NCI-H2227 treated with DMSO at 0.1 percent for 48 hours (cell line): Measurements from ENCODE around the gene RASL10B.

Experiments
- DNase-seq: peaks from one replicate; lab custom pipeline; 2025; lab: John Stamatoyannopoulos, UW

The RASL10B gene

DNA sequence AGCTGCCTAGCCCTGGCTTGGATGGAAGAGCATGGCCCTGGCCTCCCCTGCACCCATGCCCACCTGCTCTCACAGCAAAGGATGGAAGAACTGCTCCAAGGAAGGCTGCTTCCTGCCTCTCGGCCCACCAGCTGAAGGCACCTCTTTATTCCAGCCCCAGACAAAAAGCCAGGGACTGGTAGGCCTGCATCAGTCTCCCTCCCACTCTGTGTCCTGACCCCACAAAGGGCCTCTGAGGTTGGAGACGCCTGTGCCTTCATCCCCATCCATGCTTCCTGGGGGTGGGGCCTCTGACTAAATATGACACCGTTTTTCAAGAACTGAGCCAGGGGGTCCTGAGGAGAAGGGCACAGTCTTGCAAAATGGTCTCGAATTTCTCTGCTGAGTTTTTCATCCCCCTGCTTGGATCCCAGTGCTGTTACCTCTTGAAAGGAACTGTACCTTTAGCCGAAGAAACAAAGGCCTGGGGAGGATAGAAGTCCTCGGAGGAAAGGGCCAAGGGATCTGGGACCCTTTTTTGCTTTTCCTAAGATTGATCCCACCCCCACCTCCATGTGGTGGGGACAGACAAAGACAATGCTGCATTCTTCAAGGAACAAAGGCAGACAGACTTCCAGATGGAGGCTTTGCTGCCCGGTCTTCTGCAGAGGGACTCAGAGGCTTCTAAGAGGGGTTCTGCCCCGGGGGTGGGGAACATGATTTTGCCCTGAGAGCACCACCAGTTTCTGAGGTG, 34.5 kb downstream of the RASL10B start:
- no peak for DNase-seq

DNA sequence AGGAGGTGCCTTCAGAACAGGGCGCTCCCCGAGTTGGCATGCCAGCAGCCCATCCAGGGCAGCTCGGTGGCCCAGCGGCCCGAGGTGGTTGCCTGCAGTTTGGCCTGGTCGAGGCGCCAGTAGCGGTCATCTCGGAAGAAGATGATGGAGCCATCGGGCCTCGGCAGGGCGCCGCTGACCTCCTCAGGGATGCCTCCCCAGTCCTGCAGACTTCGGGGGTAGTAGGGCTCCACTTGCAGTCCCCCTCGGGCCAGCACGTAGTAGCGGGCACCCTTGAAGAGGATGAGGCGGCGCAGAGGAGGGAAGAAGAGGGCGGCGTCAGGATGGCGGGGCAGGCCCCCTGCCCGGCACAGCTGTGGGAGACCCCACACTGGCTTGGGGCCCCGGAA, 35.0 kb downstream of the RASL10B start:
- no peak for DNase-seq

DNA sequence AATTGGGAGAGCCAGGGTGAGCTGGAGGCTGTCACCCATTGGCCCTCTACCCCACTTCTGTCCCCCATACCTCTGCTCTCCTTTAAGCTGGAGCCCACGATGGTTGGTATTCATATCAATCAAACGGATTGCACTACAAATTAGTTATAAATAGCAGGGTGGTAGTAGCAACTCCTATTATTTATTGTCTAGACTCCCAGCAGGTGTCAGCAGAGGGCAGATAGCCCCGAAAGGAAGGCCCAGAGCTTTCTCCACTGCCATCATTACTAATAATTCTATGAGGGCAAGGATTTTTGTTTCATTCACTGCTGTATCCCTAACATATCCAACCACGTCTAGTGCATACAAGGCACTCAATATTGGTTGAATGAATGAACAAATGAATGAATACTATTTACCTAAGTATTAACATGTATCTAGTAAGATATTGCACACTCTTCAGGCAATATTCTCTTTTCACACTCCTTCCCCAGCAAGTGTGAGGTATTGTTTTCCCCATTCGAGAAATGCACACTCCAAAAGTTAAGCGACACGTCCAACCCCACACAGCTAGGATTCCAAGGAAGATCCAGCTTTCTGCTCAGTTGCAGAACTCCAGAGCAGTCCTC, 35.6 kb downstream of the RASL10B start:
- no peak for DNase-seq

DNA sequence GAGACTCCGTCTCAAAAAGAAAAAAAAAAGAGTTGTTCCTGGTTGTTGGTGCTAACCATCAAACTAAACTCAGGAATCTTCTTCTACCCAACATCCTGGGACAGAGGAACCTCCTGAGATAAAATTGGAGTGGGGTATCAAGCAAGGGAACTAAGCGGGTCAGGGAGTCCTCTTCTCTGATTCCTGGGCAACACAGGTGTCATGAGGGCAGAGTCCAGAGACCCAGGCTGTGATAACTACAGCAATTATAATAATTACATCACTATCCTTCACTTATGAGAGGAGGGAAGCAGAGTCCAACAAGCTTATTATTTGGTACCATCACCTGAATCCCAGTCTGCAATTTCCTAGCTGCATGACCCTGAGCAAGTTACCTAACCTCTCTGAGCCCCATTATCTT, 37.4 kb downstream of the RASL10B start:
- DNase-seq = no peak

DNA sequence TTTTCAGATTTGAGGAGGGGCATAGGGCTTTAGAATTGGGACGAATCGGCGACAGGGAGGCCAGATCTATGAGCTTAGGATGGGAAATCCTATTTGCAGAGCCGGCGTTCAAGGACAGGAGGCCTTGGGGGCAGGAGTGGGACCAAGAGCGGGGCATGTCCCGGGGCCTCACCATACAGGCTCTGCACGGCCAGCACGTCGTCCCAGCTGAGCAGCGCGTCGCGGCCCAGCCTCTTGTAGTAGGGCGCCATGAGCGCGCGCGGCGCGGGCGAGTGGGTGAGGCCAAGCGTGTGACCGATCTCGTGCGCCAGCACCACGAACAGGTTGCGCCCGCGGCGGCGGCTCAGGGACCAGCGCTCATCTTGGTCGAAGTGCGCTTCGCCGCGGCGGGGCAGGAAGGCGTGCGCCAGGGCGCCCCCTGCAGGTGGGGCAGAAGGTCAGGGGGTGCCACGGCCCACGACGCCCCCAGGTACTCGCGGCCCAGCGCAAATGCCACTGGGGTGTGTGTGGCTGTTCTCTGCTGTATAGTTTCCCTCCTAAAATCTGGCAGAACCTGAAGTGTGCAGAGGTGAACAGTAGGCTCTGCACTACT, 38.6 kb downstream of the RASL10B start:
- DNase-seq = no peak

DNA sequence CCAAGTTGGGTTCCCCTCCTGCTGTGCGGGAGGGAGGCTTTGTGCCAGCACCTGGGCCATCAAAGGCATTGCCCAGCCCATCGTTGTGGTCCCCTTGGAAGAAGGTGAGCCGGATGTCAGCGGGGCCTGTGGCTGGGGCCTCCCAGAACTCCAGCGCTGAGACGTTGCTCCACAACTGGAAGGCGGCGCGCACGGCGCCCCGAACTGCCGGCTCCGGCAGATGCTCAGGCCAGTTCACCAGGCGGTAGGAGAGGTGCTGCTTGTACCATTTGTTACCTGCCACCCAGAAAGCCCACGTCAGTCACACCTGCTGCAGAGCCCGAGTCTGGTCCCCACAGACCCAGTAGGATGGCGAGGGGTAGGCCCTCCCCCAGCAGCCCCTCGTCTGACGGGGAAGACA, 41.7 kb downstream of the RASL10B start:
- no peak for DNase-seq

DNA sequence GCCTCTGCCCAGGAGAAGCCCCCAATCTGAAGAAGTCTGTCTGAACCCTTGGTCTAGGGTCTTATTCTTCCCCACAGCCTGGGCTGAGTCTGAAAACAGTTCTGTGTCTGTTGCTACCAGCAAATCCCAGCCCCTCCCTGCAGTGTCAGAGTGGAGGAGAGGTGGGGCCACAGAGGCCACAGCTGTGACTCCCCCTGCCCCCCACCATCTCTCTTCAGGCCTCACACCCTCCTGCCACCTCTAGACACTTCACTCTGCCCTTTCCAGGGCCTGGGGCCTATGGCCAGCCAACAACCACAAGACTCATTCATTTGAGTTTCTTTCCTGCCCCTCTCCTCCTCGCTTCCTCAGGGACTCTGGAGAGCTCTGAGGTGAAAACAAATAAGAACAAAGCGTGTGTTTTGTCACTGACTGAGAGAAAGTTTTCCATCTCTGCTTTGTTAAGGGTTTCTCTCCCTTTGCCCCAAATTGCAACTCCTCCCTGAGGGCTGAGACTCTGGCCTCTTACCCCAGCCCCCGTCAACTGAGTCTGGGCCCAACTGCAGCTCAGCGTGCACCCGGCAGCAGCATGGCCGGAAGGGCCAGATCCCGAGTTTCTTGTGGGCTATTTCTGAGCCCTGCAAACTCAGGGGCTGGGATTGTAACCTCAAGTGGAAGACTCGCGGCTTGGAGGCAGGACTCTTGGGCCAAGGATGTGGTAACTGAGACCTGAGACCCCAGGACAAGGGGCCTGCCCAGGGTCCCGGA, 42.4 kb downstream of the RASL10B start:
- no peak for DNase-seq

DNA sequence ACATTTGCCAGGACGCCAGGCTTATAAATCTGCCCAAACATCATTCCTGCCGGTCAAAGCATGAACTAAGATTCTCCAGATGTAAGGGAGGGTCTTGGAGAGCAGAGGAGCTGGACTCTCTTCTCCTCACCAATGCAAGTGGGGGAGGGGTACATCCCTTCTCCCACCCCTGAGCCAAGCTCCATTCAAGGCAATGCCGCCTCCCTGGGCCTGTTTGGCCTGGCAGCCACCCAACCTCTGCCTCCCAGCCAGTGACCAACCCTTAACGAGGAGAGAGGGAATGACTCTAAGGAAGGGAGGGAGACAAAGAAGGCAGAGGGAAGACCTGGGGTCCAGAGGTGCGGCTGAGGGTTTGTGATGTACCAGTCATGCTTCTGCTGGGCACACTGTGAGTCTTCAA, 43.1 kb downstream of the RASL10B start:
- no peak for DNase-seq

DNA sequence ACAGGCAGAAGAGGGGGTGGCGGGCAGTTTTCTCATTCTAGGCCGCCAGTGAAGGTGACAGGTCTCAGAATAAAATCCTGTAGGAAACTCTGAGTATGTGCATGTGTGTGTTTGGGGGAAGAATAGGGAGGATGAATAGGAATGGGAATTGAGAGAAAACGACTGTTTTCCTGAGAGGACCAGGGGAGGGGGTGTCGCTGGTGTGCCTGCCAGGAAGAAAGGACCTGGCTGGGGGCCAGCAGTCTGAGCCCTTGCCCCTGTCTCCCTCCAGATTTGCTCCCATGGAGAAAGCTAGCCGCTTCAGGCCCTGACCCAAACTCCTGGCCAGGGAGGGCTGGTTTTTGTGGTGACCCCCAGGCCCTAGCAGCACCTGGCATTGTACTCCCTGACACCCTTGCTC, 43.6 kb downstream of the RASL10B start:
- DNase-seq = no peak

DNA sequence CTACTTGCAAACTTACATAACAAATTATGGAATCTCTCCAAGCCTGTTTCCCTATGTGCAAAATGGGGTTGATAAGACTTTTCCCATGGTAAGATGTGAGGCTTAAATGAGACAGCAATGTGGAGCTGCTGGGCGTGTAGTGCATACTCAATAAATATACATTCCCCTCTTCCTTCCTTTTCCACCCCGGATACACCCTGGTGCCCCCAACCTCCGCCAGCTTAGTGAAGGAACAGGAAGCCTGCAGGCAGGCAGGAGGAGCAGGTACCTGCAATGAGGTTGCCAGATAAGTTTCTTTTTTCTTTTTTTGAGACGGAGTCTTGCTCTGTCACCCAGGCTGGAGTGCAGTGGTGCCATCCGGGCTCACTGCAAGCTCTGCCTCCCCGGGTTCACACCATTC, 44.1 kb downstream of the RASL10B start:
- DNase-seq = no peak

DNA sequence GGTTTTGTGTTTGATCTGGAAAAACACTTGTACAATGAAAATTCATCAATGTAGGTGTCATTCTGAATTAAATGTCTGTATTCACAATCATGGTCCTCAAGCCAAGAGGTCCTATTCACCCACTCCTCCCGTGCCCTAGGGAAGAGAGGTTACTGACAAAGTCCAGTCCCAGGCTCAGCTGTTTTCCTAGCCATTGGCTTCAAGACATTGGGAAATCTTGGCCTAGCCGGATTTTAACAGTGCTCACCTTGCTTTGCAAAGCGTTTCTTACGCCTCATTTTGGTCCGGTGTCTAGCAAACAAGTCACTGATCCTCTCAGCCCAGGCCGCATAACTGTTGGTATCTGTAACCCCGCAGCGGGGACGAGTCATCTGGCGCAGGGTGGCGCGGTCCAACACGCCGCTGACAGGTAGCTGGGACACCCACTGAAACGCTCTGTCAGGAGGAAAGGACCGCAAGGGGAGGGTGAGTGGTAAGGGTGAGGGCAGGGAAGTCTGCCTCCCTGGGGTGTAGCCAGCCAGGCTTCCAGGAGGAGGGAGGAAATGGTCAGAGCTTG, 47.3 kb downstream of the RASL10B start:
- no peak for DNase-seq

DNA sequence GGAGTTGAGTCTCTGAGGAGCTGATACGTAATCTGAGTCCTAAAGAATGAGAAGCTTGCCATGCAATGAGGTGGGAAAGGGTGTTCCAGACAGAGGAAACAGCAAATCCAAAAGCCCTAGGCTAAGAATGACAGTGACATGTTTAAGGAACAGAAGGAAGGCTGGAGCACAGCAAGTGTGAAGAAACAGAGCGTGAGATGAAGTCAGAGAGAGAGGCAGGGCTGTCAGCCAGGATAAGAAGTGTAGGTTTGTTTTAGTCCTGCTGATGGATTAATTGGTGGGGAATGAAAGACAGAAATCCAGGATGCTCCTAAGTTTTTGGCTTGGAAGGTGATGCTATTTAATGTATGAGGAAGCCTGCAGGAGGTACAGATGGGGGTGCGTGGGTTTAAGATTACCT, 49.5 kb downstream of the RASL10B start:
- DNase-seq = no peak

DNA sequence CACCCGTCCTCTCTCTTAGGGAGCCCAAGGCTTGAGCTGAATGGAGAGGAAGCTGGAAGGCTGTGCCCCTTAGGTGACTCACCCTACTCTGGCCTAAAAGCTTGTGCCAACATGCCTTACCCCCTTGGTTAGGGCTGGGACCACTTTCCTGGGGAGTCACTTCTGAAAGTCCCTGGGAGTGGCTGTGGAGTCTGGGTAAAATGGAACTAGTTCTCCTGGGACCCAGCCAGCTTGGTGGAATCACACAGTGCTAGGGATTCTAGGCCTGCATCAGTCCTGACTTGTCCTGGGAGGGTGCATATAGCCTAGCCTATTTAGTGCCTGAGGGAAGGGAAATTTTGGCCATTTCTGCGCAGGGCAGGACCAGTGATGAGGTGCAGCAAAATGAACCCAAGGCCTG, 53.5 kb downstream of the RASL10B start:
- no peak for DNase-seq

DNA sequence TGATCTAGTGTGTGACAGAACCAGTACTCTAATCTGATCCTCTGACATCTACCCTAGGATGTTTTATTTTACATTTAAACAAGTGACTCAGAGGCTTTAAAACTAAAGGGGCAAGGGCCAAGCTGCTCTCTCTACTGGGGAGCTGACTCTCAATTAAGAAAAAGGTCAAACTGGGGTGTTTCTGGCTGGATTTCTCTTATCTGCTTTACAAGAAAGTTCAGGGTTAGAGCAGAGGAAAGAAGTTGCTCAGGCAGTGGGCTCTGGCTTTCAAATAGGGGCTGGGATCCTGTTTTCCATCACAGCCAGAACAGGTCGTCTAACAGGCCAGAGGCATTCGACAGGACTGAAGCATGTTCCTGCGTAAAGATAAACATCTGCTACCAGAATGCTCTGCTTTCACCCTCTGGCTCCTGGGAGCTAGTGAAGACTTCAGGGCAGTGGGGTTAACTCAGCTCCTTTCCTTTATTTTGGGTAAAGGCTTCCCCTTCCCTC, 55.5 kb downstream of the RASL10B start:
- DNase-seq = no peak

DNA sequence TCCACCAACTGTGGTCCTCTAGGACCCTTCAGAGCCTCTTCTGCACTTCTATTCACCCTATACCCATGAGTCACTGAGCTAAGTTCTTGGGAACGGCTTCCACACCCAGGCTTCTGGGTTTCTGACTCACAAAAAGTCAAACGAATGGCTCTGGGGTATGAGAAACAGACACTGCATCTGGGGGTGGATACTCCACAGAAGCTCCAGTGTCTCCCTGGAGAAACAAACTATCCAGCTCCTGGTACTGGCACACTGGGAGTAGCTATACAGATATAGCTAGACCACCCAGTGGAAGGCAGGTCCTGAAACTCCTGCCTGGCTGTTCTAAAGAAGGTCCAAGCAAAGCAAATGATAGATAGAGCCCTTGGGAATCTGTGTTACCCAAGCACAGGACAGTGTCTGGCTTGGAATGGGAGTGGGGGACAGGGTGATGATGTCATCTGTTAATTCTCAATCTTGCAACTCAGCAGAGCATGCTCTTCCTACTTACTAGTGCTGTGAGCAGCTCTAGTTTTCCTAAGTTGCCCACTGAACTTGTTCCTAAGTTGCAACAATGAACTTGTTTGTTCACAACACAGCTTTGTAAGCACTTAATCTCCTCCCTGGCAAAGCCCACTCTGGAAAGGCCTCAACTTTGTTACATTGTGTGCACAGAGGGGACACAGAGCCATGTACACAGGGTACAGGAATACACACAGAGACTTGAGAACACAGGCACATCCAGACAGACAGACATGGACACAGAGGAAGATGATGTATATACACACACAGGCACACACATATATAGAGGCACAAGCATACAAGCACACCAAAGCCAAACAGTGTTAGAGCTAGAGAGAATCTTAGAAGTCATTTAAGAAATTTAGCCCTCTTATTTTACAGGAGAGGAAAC, 57.3 kb downstream of the RASL10B start:
- no peak for DNase-seq

DNA sequence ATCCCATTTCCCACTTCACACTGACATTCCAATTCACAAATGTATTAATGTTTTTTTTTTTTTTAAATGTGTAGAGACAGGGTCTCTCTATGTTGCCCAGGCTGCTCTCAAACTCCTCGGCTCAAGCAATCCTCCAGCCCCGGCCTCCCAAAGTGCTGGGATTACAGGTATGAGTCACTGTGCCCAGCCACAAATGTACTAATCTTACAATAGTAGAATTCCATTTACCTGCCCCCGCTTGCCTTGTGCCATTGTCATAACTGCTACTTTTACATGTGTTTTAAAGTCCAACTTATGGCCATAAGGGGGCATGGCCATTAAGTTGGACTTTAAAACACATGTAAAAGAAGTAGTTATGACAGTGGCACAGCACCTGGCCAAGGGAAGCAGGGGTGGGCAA, 59.4 kb downstream of the RASL10B start:
- no peak for DNase-seq

DNA sequence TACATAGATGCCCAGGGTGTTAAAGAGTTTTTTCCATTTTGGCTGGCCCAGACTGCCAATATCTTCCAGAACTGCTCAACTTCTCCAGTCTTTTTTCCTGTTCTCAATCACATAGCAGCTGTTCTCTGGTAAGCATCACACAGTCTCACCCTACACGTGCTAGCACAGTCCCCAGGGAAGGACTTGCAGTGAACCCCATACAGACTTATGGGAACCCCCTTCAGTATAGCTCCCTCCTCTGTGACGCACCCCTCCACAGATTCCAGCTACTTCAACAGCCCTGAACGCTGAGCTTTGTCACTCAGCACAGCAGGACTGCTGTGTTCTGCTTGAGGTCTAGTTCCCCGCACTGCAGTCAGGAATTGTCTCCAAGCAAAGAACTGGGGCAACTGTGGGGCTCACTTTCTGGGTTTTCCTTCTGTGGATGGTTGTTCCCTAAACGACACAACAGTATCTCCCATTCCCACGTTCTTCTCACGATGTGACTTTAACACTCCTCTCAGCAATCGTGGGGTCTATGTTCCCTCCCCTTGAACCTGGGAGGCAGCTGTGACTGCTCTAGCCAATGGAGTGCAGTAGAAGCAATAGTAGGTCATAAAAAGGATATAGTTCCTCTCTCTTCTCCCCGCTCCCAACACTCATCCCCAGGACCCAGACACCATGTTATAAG, 60.4 kb downstream of the RASL10B start:
- DNase-seq = no peak
